Hepatocyte (in vitro differentiated cells): ENCODE measurements around the gene WDR6. TPM values are rescaled to one million over a fixed set of nuclear protein-coding genes. Genes with fewer than 3 reads are reported as not detected.
"Not testable (repeated sequence)": the region's sequence is repeated elsewhere in the genome, so short reads cannot be mapped to it uniquely, and the experiment has no call there.

Experiments
- DNase-seq: peaks from one replicate; pipeline ENCODE4 v3.0.0-alpha.2; 2016; ENCODE audit warnings: low spot score
- H2AFZ ChIP-seq: fragments of 200-600 bp; sonication (generic); 2 replicates; pipeline ENCODE4 v1.6.0; 2016; ENCODE audit warnings: antibody characterized with exemption, mild to moderate bottlenecking
- H3K27ac ChIP-seq: fragments of 200-600 bp; sonication (generic); 2 replicates; pipeline ENCODE4 v1.5.1; 2016; ENCODE audit warnings: mild to moderate bottlenecking
- H3K27me3 ChIP-seq: fragments of 200-600 bp; sonication (generic); 2 replicates; pipeline ENCODE4 v1.6.1; 2016
- H3K36me3 ChIP-seq: fragments of 200-600 bp; sonication (generic); replicated peaks from 2 replicates; pipeline ENCODE4 v1.5.1; 2016; ENCODE audit warnings: low read depth; ENCODE audit not compliant: insufficient read depth
- H3K4me1 ChIP-seq: fragments of 200-600 bp; sonication (generic); 2 replicates; pipeline ENCODE4 v1.5.1; 2016; ENCODE audit warnings: mild to moderate bottlenecking, moderate library complexity; ENCODE audit not compliant: insufficient read depth
- H3K4me2 ChIP-seq: fragments of 200-600 bp; sonication (generic); 2 replicates; pipeline ENCODE4 v1.6.0; 2016
- H3K4me3 ChIP-seq: fragments of 200-600 bp; sonication (generic); 2 replicates; pipeline ENCODE4 v1.5.1; 2016; ENCODE audit warnings: mild to moderate bottlenecking
- H3K79me2 ChIP-seq: fragments of 200-600 bp; sonication (generic); 2 replicates; pipeline ENCODE4 v1.6.0; 2017; ENCODE audit warnings: mild to moderate bottlenecking
- H3K9me2 ChIP-seq: fragments of 200-600 bp; sonication (generic); replicated peaks from 2 replicates; pipeline ENCODE4 v1.6.0; 2017; ENCODE audit warnings: mild to moderate bottlenecking; ENCODE audit not compliant: insufficient read depth
- H3K9me3 ChIP-seq: fragments of 200-600 bp; sonication (generic); 2 replicates; pipeline ENCODE4 v1.5.1; 2016; ENCODE audit warnings: low read depth, mild to moderate bottlenecking
- H4K20me1 ChIP-seq: fragments of 200-600 bp; sonication (generic); 2 replicates; pipeline ENCODE4 v1.6.0; 2016; ENCODE audit warnings: mild to moderate bottlenecking; ENCODE audit not compliant: insufficient read depth, poor library complexity, severe bottlenecking
- EZH2 ChIP-seq: fragments of 200-600 bp; sonication (generic); IDR thresholded peaks from 2 replicates; pipeline ENCODE4 v1.6.1; 2016; ENCODE audit warnings: antibody characterized with exemption, mild to moderate bottlenecking, borderline replicate concordance
- EZH2phosphoT487 ChIP-seq: fragments of 200-600 bp; sonication (generic); IDR thresholded peaks from one replicate; pipeline ENCODE4 v1.6.1; 2018; ENCODE audit warnings: antibody characterized with exemption, mild to moderate bottlenecking, low read depth, moderate library complexity; ENCODE audit not compliant: unreplicated experiment, severe bottlenecking
- WGBS: methylation state at CpG from one replicate; pipeline ENCODE4 v1.1.6; 2016; ENCODE audit warnings: low lambda C conversion rate; ENCODE audit errors: missing lambda C conversion rate; 5-methylcytosine and 5-hydroxymethylcytosine counted together
- polyA plus RNA-seq: library from polyadenylated mRNA; unstranded; fragments of >200 nt; fragmentation: Nextera tagmentation; extraction: Ambion mirVana; gene quantifications from 2 replicates; pipeline ENCODE4 v1.2.1, GENCODE V29; 2016
- total RNA-seq: library from RNA; depleted of rRNA; stranded (reverse); fragments of >200 nt; gene quantifications from 2 replicates; pipeline ENCODE4 v1.2.3, GENCODE V29; 2014
- TF ChIP-seq, protein P1 (sequence below): fragments of 200-600 bp; sonication (generic); IDR thresholded peaks from 2 replicates; pipeline ENCODE4 v1.5.1; 2016; ENCODE audit warnings: antibody characterized with exemption, mild to moderate bottlenecking; ENCODE audit not compliant: poor library complexity

Gene WDR6
- total and polyA plus RNA-seq, 2 experiments from 2014 or later = 157 to 190 TPM

- WGBS = 5% methylated on average over 31 of the region's 32 CpGs
- Histone ChIP-seq H4K20me1 (peaks cover 35% of the 10 kb centered on the region), H3K9me2 (no peaks in the 10 kb centered on the region), H3K79me2 (peaks cover 40% of the 10 kb centered on the region), H3K4me2 (peak overlapping the region; percentile 88), H3K4me3 (peak overlapping the region; percentile 40), H3K27me3 (no peaks in the 10 kb centered on the region), H2AFZ (peak overlapping the region; percentile 47), H3K27ac (peak overlapping the region; percentile 95), H3K9me3 (no peaks in the 10 kb centered on the region), H3K4me1 (peaks cover 4% of the 10 kb centered on the region), H3K36me3 (no peaks in the 10 kb centered on the region)
- DNase-seq = peak; percentile 67
- TF ChIP-seq, protein P1, sequence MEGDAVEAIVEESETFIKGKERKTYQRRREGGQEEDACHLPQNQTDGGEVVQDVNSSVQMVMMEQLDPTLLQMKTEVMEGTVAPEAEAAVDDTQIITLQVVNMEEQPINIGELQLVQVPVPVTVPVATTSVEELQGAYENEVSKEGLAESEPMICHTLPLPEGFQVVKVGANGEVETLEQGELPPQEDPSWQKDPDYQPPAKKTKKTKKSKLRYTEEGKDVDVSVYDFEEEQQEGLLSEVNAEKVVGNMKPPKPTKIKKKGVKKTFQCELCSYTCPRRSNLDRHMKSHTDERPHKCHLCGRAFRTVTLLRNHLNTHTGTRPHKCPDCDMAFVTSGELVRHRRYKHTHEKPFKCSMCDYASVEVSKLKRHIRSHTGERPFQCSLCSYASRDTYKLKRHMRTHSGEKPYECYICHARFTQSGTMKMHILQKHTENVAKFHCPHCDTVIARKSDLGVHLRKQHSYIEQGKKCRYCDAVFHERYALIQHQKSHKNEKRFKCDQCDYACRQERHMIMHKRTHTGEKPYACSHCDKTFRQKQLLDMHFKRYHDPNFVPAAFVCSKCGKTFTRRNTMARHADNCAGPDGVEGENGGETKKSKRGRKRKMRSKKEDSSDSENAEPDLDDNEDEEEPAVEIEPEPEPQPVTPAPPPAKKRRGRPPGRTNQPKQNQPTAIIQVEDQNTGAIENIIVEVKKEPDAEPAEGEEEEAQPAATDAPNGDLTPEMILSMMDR = no peak
- TF ChIP-seq EZH2phosphoT487 (no peak), EZH2 (no peak)
Observed at GRCh38 chr3:49006408-49007067, 653 bp upstream of the WDR6 start.

DNA sequence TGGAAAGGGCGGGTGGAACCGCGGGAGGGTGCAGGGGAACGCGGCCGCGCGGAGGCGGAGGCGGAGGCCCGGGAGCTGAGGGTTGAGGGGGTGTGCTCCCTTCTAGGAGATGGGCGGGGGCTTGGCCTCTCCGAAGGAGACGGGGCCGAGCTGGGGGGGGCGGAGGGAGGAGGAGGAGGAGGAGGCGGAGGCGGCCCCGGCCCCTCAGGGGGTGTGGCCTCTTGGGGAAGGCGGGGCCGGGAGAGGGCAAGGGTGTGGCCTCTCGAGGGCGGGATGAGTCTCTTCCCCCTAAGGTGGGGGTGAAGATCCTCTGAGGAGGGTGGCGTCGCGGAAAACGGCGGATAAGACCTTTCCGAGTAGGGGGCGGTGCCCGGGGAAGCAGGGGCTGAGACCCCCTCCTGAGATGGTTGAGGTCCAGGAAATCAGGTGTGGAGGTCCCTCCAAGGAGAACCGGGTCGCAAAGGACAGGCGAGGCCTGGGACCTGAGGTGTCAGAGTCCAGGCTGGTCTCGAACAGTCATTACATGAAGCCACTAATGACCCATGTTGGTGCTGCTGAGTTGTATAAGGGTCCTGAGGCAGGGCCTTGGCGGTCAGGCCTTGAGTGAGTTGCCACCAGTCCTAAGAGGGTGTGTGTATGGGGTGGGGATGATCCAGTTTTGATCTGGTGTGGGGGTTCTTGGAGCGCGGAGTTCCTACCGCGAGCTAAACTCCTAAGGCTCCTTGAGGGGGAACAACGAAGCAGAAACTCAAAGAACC is 759 bp downstream of the WDR6 start:
- peak overlapping the region; percentile 40 for H3K4me3 ChIP-seq
- H3K79me2 ChIP-seq = peaks cover 53% of the 10 kb centered on the region
- TF ChIP-seq EZH2phosphoT487 (no peak), EZH2 (no peak)
- TF ChIP-seq, protein P1 = no peak
- H2AFZ ChIP-seq = peak overlapping the region; percentile 66
- H3K9me3 ChIP-seq = no peaks in the 10 kb centered on the region
- peak; percentile 95 for DNase-seq
- 39% methylated on average over 17 of the region's 41 CpGs for WGBS
- H3K9me2 ChIP-seq = no peaks in the 10 kb centered on the region
- H3K27me3 ChIP-seq = no peaks in the 10 kb centered on the region
- H3K36me3 ChIP-seq = no peaks in the 10 kb centered on the region
- H3K27ac ChIP-seq = peak overlapping the region; percentile 95
- H4K20me1 ChIP-seq = peaks cover 49% of the 10 kb centered on the region
- peak overlapping the region; percentile 88 for H3K4me2 ChIP-seq
- peaks cover 4% of the 10 kb centered on the region for H3K4me1 ChIP-seq

DNA sequence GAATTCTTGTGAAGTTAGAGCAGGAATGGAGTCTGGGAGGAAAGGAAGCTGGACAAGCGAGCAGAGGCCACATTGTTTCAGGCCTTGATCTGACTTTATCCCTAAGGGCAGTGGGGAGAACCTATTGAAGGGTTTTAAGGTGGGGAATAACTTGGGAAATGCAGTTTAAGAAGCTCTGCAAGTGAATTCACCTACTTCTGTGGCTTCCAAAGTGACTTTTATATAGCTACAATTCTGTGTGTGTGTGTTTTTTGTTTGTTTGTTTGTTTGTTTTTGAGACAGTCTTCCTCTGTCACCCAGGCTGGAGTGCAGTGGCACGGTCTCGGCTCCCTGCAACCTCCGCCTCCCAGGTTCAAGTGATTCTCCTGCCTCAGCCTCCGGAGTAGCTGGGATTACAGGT is 1.4 kb downstream of the WDR6 start:
- not testable (repeated sequence) for H3K27me3 ChIP-seq, H2AFZ ChIP-seq, H3K36me3 ChIP-seq, H3K4me1 ChIP-seq, H3K9me2 ChIP-seq, H3K9me3 ChIP-seq, H3K4me3 ChIP-seq, DNase-seq
- Histone ChIP-seq H3K79me2 (peaks cover 59% of the 10 kb centered on the region), H3K27ac (peak overlapping the region; percentile 95), H3K4me2 (peak overlapping the region; percentile 88), H4K20me1 (peaks cover 56% of the 10 kb centered on the region)
- 92% methylated on average over 5 of the region's 5 CpGs for WGBS

DNA sequence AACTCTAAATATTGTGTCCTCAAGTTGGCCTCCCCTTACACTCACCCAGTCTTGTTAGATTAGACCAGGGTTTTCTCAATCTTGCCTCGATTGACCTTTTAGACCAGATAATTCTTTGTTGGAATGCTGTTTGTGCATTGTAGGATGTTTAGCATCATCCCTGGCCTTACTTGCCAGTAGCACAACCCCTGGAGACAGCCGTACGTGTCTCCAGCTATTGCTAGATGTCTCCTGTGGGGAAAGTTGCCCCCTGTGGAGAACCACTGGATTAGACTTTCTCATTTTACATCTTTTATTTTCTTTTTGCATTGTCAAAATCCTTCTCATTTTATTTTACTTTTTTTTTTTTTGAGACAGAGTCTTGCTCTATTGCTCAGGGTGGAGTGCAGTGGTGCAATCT is 2.2 kb downstream of the WDR6 start:
- Histone ChIP-seq H4K20me1 (peaks cover 62% of the 10 kb centered on the region), H3K9me3 (no peaks in the 10 kb centered on the region), H3K4me1 (peaks cover 4% of the 10 kb centered on the region), H3K79me2 (peaks cover 62% of the 10 kb centered on the region), H2AFZ (no peak overlapping the region), H3K36me3 (no peaks in the 10 kb centered on the region), H3K27me3 (no peaks in the 10 kb centered on the region), H3K4me2 (peak overlapping the region; percentile 88), H3K9me2 (no peaks in the 10 kb centered on the region), H3K4me3 (no peak overlapping the region), H3K27ac (no peak overlapping the region)
- TF ChIP-seq, protein P1 = no peak
- TF ChIP-seq EZH2 (no peak), EZH2phosphoT487 (no peak)
- DNase-seq = no peak
- 83% methylated on average over 3 of the region's 3 CpGs for WGBS
